HepG2 (cell line): Measurements from ENCODE around the gene TMEM129. TPM values are rescaled to one million over a fixed set of nuclear protein-coding genes. Genes with fewer than 3 reads are reported as not detected.

ENCODE experiments used
- HDAC2 ChIP-seq: sonication (generic); formaldehyde crosslinking; IDR thresholded peaks from 2 replicates; pipeline ENCODE4 v1.4.0; 2020; ENCODE audit warnings: missing genetic modification reagents
- HNRNPK ChIP-seq: fragments of 200-400 bp; formaldehyde crosslinking; IDR thresholded peaks from 2 replicates; pipeline ENCODE4 v1.6.1; 2018; ENCODE audit warnings: low read length, low read depth, moderate library complexity, mild to moderate bottlenecking; ENCODE audit not compliant: poor library complexity, severe bottlenecking
- KAT7 ChIP-seq: IDR thresholded peaks from 2 replicates; pipeline ENCODE4 v1.6.1; 2018; ENCODE audit warnings: borderline replicate concordance, missing compliant biosample characterization
- NCOA1 ChIP-seq: sonication (generic); formaldehyde crosslinking; IDR thresholded peaks from 2 replicates; pipeline ENCODE4 v1.9.0; 2021; ENCODE audit warnings: missing genetic modification reagents
- PAX8 ChIP-seq: sonication (generic); formaldehyde crosslinking; IDR thresholded peaks from 2 replicates; pipeline ENCODE4 v1.8.0; 2022; ENCODE audit warnings: mild to moderate bottlenecking, missing genetic modification reagents, borderline replicate concordance
- PRMT3 ChIP-seq: sonication (generic); formaldehyde crosslinking; IDR thresholded peaks from 2 replicates; pipeline ENCODE4 v1.8.1; 2022; ENCODE audit warnings: low read depth, mild to moderate bottlenecking, moderate library complexity, missing genetic modification reagents, borderline replicate concordance
- RAD51 ChIP-seq: fragments of 450-650 bp; IDR thresholded peaks from 2 replicates; pipeline ENCODE4 v1.6.1; 2016; ENCODE audit warnings: borderline replicate concordance
- RBAK ChIP-seq: sonication (generic); formaldehyde crosslinking; IDR thresholded peaks from 2 replicates; pipeline ENCODE4 v1.5.1; 2020; ENCODE audit warnings: mild to moderate bottlenecking, missing genetic modification reagents
- RFX5 ChIP-seq: IDR thresholded peaks from 2 replicates; pipeline ENCODE4 v1.6.1; 2011; ENCODE audit warnings: low read depth, low read length, improper control_type of control experiment
- ZBED4 ChIP-seq: sonication (generic); formaldehyde crosslinking; IDR thresholded peaks from 2 replicates; pipeline ENCODE4 v1.4.0; 2020; ENCODE audit warnings: missing genetic modification reagents, borderline replicate concordance
- ZFAT ChIP-seq: sonication (generic); formaldehyde crosslinking; conservative IDR thresholded peaks from 2 replicates; pipeline ENCODE4 v1.8.1; 2023; ENCODE audit warnings: missing genetic modification reagents, inconsistent platforms
- ZNF101 ChIP-seq: sonication (generic); formaldehyde crosslinking; IDR thresholded peaks from 2 replicates; pipeline ENCODE4 v1.4.0; 2020; ENCODE audit warnings: mild to moderate bottlenecking, low read depth, missing genetic modification reagents, borderline replicate concordance
- polyA plus RNA-seq, 8 experiments: library from polyadenylated mRNA; depleted of rRNA in 3 of 8; stranded (reverse) in 7 of 8; unstranded in 1 of 8; fragments of >200 nt; fragmentation: Illumina TruSeq in 4 of 8; extraction: Trizol in 4 of 8; gene quantifications; 2 replicates each; pipeline versions ENCODE4 v1.2.1 to v1.2.3, GENCODE V29; 2011 to 2016; ENCODE audit warnings: low read depth in 4 of 8, missing spikeins in 1 of 8, mixed read lengths in 1 of 8; ENCODE audit not compliant: insufficient read depth in 1 of 8
- total RNA-seq, 5 experiments: library from RNA; depleted of rRNA; stranded (reverse); fragments of >200 nt; fragmentation: Illumina TruSeq; extraction: Trizol; gene quantifications; 2 replicates each; pipeline ENCODE4 v1.2.3, GENCODE V29; 2016; ENCODE audit warnings: low read depth in 1 of 5
- TF ChIP-seq, protein P1 (sequence below): sonication (generic); formaldehyde crosslinking; IDR thresholded peaks from 2 replicates; pipeline ENCODE4 v1.5.1; 2020; ENCODE audit warnings: mild to moderate bottlenecking, moderate library complexity, missing genetic modification reagents
- TF ChIP-seq, protein P2 (sequence below), 2 experiments: sonication (generic) in 1 of 2; formaldehyde crosslinking in 1 of 2; IDR thresholded peaks; 2 replicates each; pipeline versions ENCODE4 v1.6.1 to v1.9.0; 2014 to 2022; ENCODE audit warnings: antibody characterized with exemption in 1 of 2, borderline replicate concordance in 1 of 2, inconsistent platforms in 1 of 2, low read depth in 1 of 2, missing genetic modification reagents in 1 of 2
- TF ChIP-seq, protein P3 (sequence below): sonication (generic); formaldehyde crosslinking; IDR thresholded peaks from 2 replicates; pipeline ENCODE4 v1.8.1; 2022; ENCODE audit warnings: mild to moderate bottlenecking, missing genetic modification reagents

TMEM129 gene
- total and polyA plus RNA-seq, 2 of the 13 experiments (the other 11 are each of a cell fraction or from before 2014, with no cell fraction given): 19.0 to 25.8 TPM

GRCh38 chr4:1746265-1746691, 25.2 kb upstream of the TMEM129 start (continued):
- TF ChIP-seq ZNF101 (CRISPR knock-in tag) (no peak), RFX5 (no peak), PAX8 (CRISPR knock-in tag) (peak; percentile 9; the same call in 1 of the 2 replicates), PRMT3 (no peak), HDAC2 (CRISPR knock-in tag) (peak; percentile 62), RAD51 (no peak), HNRNPK (peak; percentile 74), ZFAT (CRISPR knock-in tag) (no peak), NCOA1 (CRISPR knock-in tag) (no peak), KAT7 (CRISPR knock-in tag) (peak; percentile 50; the same call in 1 of the 2 replicates), ZBED4 (peak; percentile 78; the same call in 1 of the 2 replicates), RBAK (CRISPR knock-in tag) (no peak)
- TF ChIP-seq, protein P1, sequence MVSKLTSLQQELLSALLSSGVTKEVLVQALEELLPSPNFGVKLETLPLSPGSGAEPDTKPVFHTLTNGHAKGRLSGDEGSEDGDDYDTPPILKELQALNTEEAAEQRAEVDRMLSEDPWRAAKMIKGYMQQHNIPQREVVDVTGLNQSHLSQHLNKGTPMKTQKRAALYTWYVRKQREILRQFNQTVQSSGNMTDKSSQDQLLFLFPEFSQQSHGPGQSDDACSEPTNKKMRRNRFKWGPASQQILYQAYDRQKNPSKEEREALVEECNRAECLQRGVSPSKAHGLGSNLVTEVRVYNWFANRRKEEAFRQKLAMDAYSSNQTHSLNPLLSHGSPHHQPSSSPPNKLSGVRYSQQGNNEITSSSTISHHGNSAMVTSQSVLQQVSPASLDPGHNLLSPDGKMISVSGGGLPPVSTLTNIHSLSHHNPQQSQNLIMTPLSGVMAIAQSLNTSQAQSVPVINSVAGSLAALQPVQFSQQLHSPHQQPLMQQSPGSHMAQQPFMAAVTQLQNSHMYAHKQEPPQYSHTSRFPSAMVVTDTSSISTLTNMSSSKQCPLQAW: peak; percentile 33; the same call in 1 of the 2 replicates
- TF ChIP-seq, protein P2, sequence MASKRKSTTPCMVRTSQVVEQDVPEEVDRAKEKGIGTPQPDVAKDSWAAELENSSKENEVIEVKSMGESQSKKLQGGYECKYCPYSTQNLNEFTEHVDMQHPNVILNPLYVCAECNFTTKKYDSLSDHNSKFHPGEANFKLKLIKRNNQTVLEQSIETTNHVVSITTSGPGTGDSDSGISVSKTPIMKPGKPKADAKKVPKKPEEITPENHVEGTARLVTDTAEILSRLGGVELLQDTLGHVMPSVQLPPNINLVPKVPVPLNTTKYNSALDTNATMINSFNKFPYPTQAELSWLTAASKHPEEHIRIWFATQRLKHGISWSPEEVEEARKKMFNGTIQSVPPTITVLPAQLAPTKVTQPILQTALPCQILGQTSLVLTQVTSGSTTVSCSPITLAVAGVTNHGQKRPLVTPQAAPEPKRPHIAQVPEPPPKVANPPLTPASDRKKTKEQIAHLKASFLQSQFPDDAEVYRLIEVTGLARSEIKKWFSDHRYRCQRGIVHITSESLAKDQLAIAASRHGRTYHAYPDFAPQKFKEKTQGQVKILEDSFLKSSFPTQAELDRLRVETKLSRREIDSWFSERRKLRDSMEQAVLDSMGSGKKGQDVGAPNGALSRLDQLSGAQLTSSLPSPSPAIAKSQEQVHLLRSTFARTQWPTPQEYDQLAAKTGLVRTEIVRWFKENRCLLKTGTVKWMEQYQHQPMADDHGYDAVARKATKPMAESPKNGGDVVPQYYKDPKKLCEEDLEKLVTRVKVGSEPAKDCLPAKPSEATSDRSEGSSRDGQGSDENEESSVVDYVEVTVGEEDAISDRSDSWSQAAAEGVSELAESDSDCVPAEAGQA (IDR thresholded peaks at IDR 0.05; ENCODE audit: low read depth): 0 out of 2 replicates have a peak, but pooled peaks have one; percentile 35
- TF ChIP-seq, protein P2 (CRISPR knock-in tag; IDR thresholded peaks at IDR 0.05; ENCODE audit: borderline replicate concordance): no peak
- TF ChIP-seq, protein P3, sequence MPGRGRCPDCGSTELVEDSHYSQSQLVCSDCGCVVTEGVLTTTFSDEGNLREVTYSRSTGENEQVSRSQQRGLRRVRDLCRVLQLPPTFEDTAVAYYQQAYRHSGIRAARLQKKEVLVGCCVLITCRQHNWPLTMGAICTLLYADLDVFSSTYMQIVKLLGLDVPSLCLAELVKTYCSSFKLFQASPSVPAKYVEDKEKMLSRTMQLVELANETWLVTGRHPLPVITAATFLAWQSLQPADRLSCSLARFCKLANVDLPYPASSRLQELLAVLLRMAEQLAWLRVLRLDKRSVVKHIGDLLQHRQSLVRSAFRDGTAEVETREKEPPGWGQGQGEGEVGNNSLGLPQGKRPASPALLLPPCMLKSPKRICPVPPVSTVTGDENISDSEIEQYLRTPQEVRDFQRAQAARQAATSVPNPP: no peak
